Putamen (tissue), 1 donor: ENCODE results near the gene DKKL1.
"Not testable (repeated sequence)": the region's sequence is repeated elsewhere in the genome, so short reads cannot be mapped to it uniquely, and the experiment has no call there.

Experiments
- DNase-seq: peaks from one replicate; pipeline ENCODE4 v3.0.0-alpha.2; 2016; ENCODE audit warnings: low spot score

Gene DKKL1

DNA sequence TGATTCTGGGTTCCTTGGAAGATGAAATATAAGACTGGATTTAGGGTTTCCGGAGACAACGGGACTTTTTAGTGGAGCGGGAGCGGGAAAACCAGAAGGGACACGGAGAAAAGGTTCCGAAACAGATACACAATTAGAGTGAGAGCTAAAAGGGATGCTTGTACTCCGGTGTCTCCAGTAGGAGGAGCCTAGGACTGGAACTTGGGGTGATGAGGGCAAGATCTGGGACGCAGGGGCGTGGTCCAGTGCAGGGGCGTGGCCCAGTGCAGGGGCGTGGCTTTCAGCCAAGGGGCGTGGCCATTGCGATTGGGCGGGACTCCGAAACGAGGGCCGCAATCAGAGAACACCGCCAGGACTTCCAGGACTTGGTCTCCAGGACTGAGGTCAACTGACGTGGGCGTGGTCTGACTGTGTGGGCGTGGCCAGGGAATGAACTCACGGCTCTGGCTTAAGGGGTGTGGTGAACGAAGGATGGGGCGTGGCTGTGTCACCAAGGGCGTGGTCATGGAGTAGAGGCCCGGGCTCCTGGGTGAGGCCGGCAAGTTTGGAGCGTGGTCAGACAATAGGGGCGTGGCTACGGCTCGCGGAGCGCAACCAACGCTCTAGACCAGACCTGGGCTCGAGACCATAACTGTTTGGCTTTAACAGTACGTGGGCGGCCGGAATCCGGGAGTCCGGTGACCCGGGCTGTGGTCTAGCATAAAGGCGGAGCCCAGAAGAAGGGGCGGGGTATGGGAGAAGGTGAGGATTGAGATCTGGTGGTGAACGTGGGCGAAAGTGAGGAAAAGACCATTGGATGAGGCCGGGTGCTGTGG, at the start of gene DKKL1:
Gene DKKL1 (plus strand): TSS at position 610 of the 815 bp plus-strand sequence. CDS start 122 bp downstream, at position 732.
- DNase-seq = peak; percentile 24

GRCh38 chr19:49315111-49315510, 48.6 kb upstream of the DKKL1 start:
- no peak for DNase-seq

DNA sequence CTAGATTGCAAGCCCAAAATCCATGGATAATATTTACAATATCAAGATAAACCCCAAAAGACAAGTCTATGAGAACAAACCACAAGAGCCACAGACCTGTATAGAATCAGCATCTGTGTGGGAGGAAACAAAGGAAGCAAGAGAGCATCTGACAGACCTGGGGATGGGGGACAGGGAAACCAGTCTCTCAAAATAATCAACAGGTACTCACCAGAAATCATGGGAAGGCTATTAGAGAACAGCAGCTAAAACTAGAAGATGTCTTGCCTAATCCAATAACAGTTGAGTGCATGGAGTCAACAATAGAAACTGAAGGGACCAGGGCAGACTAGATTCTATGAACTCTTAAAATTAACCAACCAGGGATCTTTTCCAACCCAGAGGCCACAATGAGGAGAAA, 47.4 kb upstream of the DKKL1 start:
- no peak for DNase-seq

GRCh38 chr19:49318296-49318695, 45.4 kb upstream of the DKKL1 start:
- no peak for DNase-seq

GRCh38 chr19:49324801-49325576, 38.7 kb upstream of the DKKL1 start, which contains the start of gene SLC6A16:
Gene SLC6A16 (minus strand): TSS chr19:49325191. CDS start chr19:49311347, 13,844 bp downstream.
- no peak for DNase-seq

- DNase-seq = not testable (repeated sequence)
Observed at GRCh38 chr19:49325756-49326155, 37.9 kb upstream of the DKKL1 start.

GRCh38 chr19:49326165-49326704, 37.4 kb upstream of the DKKL1 start:
- DNase-seq = no peak

DNA sequence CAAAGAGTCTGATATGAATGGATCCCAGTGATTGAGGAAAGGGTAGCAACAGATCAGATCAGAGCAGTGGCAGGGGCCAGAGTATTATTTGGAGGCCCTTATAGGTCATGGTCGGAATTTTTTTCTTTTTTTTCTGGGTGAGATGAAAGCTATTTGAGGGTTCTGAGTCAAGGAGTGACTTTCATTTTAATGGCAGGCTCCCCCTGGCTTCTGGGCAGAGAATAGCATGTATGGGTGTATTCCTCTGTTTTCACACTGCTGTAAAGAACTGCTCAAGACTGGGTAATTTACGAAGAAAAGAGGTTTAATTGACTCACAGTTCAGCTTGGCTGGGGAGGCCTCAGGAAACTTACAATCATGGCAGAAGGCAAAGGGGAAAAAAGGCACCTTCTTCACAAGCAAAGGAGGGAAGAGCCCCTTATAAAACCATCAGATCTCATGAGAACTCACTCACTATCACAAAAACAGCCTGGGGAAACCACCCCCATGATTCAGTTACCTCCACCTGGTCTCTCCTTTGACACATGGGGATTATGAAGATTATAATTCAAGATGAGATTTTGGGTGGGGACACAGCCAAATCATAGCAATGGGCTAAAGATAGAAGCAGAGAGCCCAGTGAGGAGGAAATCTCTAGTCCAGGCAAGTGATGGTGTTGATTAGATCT, 35.7 kb upstream of the DKKL1 start:
- DNase-seq = no peak

DNA sequence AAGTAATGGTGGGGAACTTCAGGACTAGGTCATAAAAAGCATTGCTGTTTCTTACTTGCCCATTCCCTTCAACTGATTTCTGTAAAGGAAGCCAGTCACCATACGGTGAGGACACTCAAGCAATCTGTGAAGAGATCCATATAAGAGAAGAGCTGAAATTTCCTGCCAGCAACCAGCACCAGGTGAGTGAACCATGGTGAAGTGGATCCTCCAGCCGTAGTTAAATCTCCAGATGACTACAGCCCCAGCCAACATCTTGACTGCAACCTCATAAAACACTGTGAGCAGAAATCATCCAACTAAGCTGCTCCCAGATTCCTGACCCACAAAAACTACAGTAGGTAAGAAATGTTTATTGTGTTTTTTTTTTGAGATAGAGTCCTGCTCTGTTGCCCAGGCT, 34.9 kb upstream of the DKKL1 start:
- no peak for DNase-seq

GRCh38 chr19:49331187-49331586, 32.5 kb upstream of the DKKL1 start:
- DNase-seq = not testable (repeated sequence)

GRCh38 chr19:49331616-49332055, 32.0 kb upstream of the DKKL1 start:
- DNase-seq = peak; percentile 68

DNA sequence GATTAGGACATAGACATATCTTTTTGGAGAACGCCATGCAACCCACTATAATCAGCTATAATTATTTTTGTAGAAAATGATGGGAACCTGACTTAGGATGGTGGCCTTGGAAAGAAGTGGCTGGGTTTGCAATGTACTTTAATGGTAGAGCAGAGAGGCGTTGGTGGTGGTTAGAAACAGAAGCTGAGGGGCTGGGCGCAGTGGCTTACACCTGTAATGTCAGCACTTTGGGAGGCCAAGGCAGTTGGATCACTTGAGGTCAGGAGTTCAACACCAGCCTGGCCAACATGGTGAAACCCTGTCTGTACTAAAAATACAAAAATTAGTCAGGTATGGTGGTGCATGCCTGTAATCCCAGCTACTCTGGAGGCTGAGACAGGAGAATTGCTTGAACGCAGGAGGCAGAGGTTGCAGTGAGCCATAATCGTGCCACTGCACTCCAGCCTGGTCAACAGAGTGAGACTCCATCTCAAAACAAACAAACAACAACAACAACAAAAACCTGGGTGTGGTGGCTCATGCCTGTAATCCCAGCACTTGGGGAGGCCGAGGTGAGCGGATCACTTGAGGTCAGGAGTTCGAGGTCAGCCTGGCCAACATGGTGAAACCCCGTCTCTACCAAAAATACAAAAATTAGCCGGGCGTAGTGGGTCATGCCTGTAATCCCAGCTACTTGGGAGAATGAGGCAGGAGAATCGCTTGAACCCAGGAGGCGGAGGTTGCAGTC, 30.8 kb upstream of the DKKL1 start:
- DNase-seq = not testable (repeated sequence)

- no peak for DNase-seq
Observed at GRCh38 chr19:49333418-49333805, 30.3 kb upstream of the DKKL1 start.

- DNase-seq = no peak
Observed at GRCh38 chr19:49333811-49334288, 29.8 kb upstream of the DKKL1 start.

GRCh38 chr19:49335071-49335783, 28.4 kb upstream of the DKKL1 start, which contains the start of gene CD37:
Gene CD37 (plus strand): TSS chr19:49335406. CDS start chr19:49335541, 135 bp downstream.
- DNase-seq = no peak

- no peak for DNase-seq
Observed at GRCh38 chr19:49335784-49336481, 27.7 kb upstream of the DKKL1 start.

DNA sequence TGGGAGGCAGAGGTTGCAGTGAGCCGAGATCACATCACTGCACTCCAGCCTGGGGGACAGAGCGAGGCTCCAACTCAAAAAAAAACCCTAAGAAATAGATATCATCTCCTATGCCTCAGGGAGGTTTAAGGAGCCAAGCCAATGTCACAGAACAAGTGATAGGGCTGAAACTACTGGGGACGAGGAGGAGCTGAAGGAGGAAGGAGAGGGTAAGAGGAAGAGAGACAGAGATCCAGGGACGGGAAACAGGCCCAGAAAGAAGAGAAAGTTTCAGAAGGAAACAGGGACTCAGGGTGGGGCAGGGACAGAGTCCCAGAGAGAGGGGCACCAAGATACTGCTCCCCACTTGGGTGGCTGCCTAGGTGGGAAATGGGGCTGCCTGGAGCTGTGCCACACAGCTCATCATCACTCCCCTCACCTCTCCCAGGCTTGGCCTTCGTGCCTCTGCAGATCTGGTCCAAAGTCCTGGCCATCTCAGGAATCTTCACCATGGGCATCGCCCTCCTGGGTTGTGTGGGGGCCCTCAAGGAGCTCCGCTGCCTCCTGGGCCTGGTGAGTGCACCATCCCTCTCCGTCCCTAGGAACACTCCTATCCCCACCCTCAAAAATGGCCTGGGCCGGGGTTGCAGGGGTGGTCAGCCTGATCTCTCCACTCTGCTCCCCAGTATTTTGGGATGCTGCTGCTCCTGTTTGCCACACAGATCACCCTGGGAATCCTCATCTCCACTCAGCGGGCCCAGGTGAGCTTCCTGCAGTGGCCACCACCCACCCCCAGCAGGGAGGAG, 27.0 kb upstream of the DKKL1 start:
- no peak for DNase-seq

GRCh38 chr19:49337267-49338022, 26.2 kb upstream of the DKKL1 start:
- DNase-seq = no peak
